H1 (cell line): ENCODE data around the gene HORMAD2. TPM values are rescaled to one million over a fixed set of nuclear protein-coding genes. Genes with fewer than 3 reads are reported as not detected.
A peak's percentile ranks its signal among the peaks of the same experiment; 100 is the strongest.

ENCODE experiments used
- CTCF ChIA-PET: fragments of 300-600 bp; sonication (Branson Sonifier 250); formaldehyde crosslinking; loops from one replicate; lab custom pipeline; 2021; ENCODE audit not compliant: partially characterized antibody; lab: Charles Lee
- POLR2A ChIA-PET: fragments of 300-600 bp; sonication (Branson Sonifier 250); formaldehyde crosslinking; loops from one replicate; lab custom pipeline; 2021; ENCODE audit warnings: inconsistent platforms; ENCODE audit not compliant: partially characterized antibody; lab: Charles Lee
- DNase-seq, 2 experiments: peaks; one replicate each; pipeline versions ENCODE4 v3.0.0 to v3.0.0-alpha.2; 2010 to 2022; ENCODE audit warnings: low spot score in 2 of 2, low read depth in 1 of 2, mixed read lengths in 1 of 2
- FAIRE-seq: peaks from 2 replicates; lab custom pipeline; 2011; peaks lifted over from hg19 to GRCh38; lab: Jason Lieb, UNC
- H2AFZ ChIP-seq: 2 replicates; pipeline ENCODE4 v1.8.1; 2012; ENCODE audit warnings: low read length, inconsistent platforms
- H2AK5ac ChIP-seq: 2 replicates; pipeline ENCODE4 v1.6.1; 2013; ENCODE audit warnings: low read depth, low read length
- H2BK120ac ChIP-seq: replicated peaks from 2 replicates; pipeline ENCODE3; 2013; ENCODE audit warnings: low read depth, low read length, inconsistent platforms
- H2BK12ac ChIP-seq: 2 replicates; pipeline ENCODE4 v1.6.1; 2013; ENCODE audit warnings: low read depth, low read length
- H2BK15ac ChIP-seq: 2 replicates; pipeline ENCODE4 v1.6.1; 2013; ENCODE audit warnings: low read length
- H2BK20ac ChIP-seq: 2 replicates; pipeline ENCODE4 v1.6.1; 2013; ENCODE audit warnings: low read length
- H2BK5ac ChIP-seq: 2 replicates; pipeline ENCODE4 v1.6.1; 2013; ENCODE audit warnings: low read depth, low read length
- H3K14ac ChIP-seq: 2 replicates; pipeline ENCODE4 v1.6.1; 2013; ENCODE audit warnings: inconsistent platforms; ENCODE audit not compliant: insufficient read length
- H3K18ac ChIP-seq: 2 replicates; pipeline ENCODE4 v1.6.1; 2013; ENCODE audit warnings: low read length; ENCODE audit errors: extremely low read depth
- H3K23ac ChIP-seq: 2 replicates; pipeline ENCODE4 v1.6.1; 2013; ENCODE audit warnings: inconsistent platforms; ENCODE audit not compliant: insufficient read length
- H3K23me2 ChIP-seq: 2 replicates; pipeline ENCODE4 v1.6.1; 2013; ENCODE audit warnings: low read depth, low read length
- H3K27ac ChIP-seq: 2 replicates; pipeline ENCODE4 v1.6.1; 2011; ENCODE audit warnings: low read depth, low read length, inconsistent platforms
- H3K27me3 ChIP-seq, 4 experiments: replicated peaks in 1 of 4; 1 replicate in 1 of 4; 2 replicates in 3 of 4; pipeline versions ENCODE4 v1.6.1 to v1.8.1; 2011 to 2013; ENCODE audit warnings: low read length in 3 of 4, mild to moderate bottlenecking in 3 of 4, inconsistent platforms in 2 of 4, mixed read lengths in 2 of 4, moderate library complexity in 1 of 4; ENCODE audit not compliant: control insufficient read depth in 3 of 4, insufficient read depth in 3 of 4; ENCODE audit errors: extremely low read depth in 1 of 4
- H3K36me3 ChIP-seq, 4 experiments: 2 replicates each; pipeline versions ENCODE4 v1.6.1 to v1.8.1; 2011 to 2013; ENCODE audit warnings: mild to moderate bottlenecking in 4 of 4, low read length in 3 of 4, moderate library complexity in 2 of 4, control low read depth in 1 of 4, inconsistent platforms in 1 of 4; ENCODE audit not compliant: insufficient read depth in 4 of 4, control insufficient read depth in 2 of 4
- H3K4ac ChIP-seq: replicated peaks from 2 replicates; pipeline ENCODE3; 2013; ENCODE audit warnings: low read length, low read depth, mixed read lengths, inconsistent platforms; ENCODE audit not compliant: insufficient read length
- H3K4me1 ChIP-seq, 4 experiments: replicated peaks in 1 of 4; 1 replicate in 1 of 4; 2 replicates in 3 of 4; pipeline versions ENCODE4 v1.6.1 to v1.8.1; 2011 to 2013; ENCODE audit warnings: low read length in 3 of 4, inconsistent platforms in 2 of 4, mixed read lengths in 1 of 4; ENCODE audit not compliant: insufficient read depth in 4 of 4, control insufficient read depth in 3 of 4
- H3K4me2 ChIP-seq, 2 experiments: 2 replicates each; pipeline versions ENCODE4 v1.6.1 to v1.8.1; 2011 to 2013; ENCODE audit warnings: low read depth in 2 of 2, low read length in 2 of 2, control low read depth in 1 of 2, inconsistent platforms in 1 of 2, mild to moderate bottlenecking in 1 of 2; ENCODE audit not compliant: insufficient read depth in 1 of 2
- H3K4me3 ChIP-seq, 4 experiments: fragments of 200-600, 300-600 bp in 1 of 4; sonication (generic), shearing (Covaris generic), sonication (Bioruptor Twin) in 1 of 4; 2 replicates each; pipeline versions ENCODE4 v1.5.1 to v1.8.1; 2011 to 2016; ENCODE audit warnings: low read length in 4 of 4, low read depth in 3 of 4, control low read depth in 2 of 4, inconsistent platforms in 2 of 4, mild to moderate bottlenecking in 2 of 4, mixed read lengths in 1 of 4, moderate library complexity in 1 of 4; ENCODE audit not compliant: insufficient read depth in 2 of 4; ENCODE audit errors: extremely low read depth in 1 of 4
- H3K56ac ChIP-seq: replicated peaks from 2 replicates; pipeline ENCODE3; 2013; ENCODE audit warnings: low read depth, mild to moderate bottlenecking, mixed read lengths, low read length, inconsistent platforms; ENCODE audit not compliant: insufficient read length
- H3K79me1 ChIP-seq: 2 replicates; pipeline ENCODE4 v1.6.1; 2013; ENCODE audit warnings: low read depth, low read length, control low read depth
- H3K79me2 ChIP-seq, 2 experiments: 2 replicates each; pipeline versions ENCODE4 v1.6.1 to v1.8.1; 2012 to 2013; ENCODE audit warnings: low read length in 2 of 2, mild to moderate bottlenecking in 2 of 2, inconsistent platforms in 1 of 2; ENCODE audit not compliant: insufficient read depth in 2 of 2, control insufficient read depth in 1 of 2
- H3K9ac ChIP-seq, 4 experiments: replicated peaks in 1 of 4; 1 replicate in 1 of 4; 2 replicates in 3 of 4; pipeline versions ENCODE4 v1.6.1 to v1.8.1; 2011 to 2013; ENCODE audit warnings: low read depth in 3 of 4, low read length in 3 of 4, control low read depth in 2 of 4, mild to moderate bottlenecking in 2 of 4, moderate library complexity in 2 of 4, inconsistent platforms in 1 of 4; ENCODE audit errors: extremely low read depth in 1 of 4
- H3K9me3 ChIP-seq, 2 experiments: 2 replicates each; pipeline versions ENCODE4 v1.6.1 to v1.8.1; 2012 to 2013; ENCODE audit warnings: mild to moderate bottlenecking in 2 of 2, moderate library complexity in 2 of 2, control low read depth in 1 of 2, inconsistent platforms in 1 of 2, low read depth in 1 of 2, low read length in 1 of 2, mixed read lengths in 1 of 2; ENCODE audit not compliant: insufficient read depth in 2 of 2
- H4K20me1 ChIP-seq, 2 experiments: replicated peaks in 1 of 2; 2 replicates each; pipeline versions ENCODE3 to v1.8.1; 2011 to 2013; ENCODE audit warnings: inconsistent platforms in 2 of 2, low read length in 2 of 2, mild to moderate bottlenecking in 1 of 2; ENCODE audit not compliant: insufficient read depth in 2 of 2, control insufficient read depth in 1 of 2
- H4K5ac ChIP-seq: 2 replicates; pipeline ENCODE4 v1.6.1; 2013; ENCODE audit warnings: low read length, low read depth, mixed read lengths, inconsistent platforms; ENCODE audit not compliant: insufficient read length
- H4K8ac ChIP-seq: 2 replicates; pipeline ENCODE4 v1.8.0; 2013; ENCODE audit warnings: mild to moderate bottlenecking, moderate library complexity, low read length, inconsistent platforms; ENCODE audit not compliant: insufficient read depth; ENCODE audit errors: extremely low read depth
- H4K91ac ChIP-seq: replicated peaks from 2 replicates; pipeline ENCODE3; 2013; ENCODE audit warnings: low read length, mixed read lengths, inconsistent platforms; ENCODE audit not compliant: insufficient read length
- BACH1 ChIP-seq: IDR thresholded peaks from 2 replicates; pipeline ENCODE4 v1.6.1; 2012; ENCODE audit warnings: low read length, improper control_type of control experiment
- BCL11A ChIP-seq, 2 experiments: IDR thresholded peaks; one replicate each; pipeline ENCODE4 v1.6.1; 2011; ENCODE audit warnings: low read depth in 2 of 2, low read length in 2 of 2, mild to moderate bottlenecking in 2 of 2
- NRF1 ChIP-seq: IDR thresholded peaks from 2 replicates; pipeline ENCODE4 v1.6.1; 2011; ENCODE audit warnings: mild to moderate bottlenecking, low read depth, low read length, improper control_type of control experiment
- SP1 ChIP-seq: IDR thresholded peaks from 2 replicates; pipeline ENCODE4 v1.6.1; 2011; ENCODE audit warnings: low read depth, low read length
- TCF12 ChIP-seq: IDR thresholded peaks from 2 replicates; pipeline ENCODE4 v1.6.1; 2011; ENCODE audit warnings: low read depth, mild to moderate bottlenecking, low read length
- USF2 ChIP-seq: IDR thresholded peaks from 2 replicates; pipeline ENCODE4 v1.6.1; 2011; ENCODE audit warnings: low read length, improper control_type of control experiment
- WGBS, 2 experiments: shearing (Covaris generic) in 1 of 2; methylation state at CpG; one replicate each; pipeline versions ENCODE4 v1.1.6 to v1.1.7; 2013 to 2015; ENCODE audit warnings: low lambda C conversion rate in 2 of 2, mixed read lengths in 2 of 2, inconsistent platforms in 1 of 2, low coverage in 1 of 2, missing lambda C conversion rate in 1 of 2; ENCODE audit not compliant: insufficient replicate concordance in 2 of 2, insufficient coverage in 1 of 2, insufficient read length in 1 of 2; ENCODE audit errors: extremely low coverage in 1 of 2, missing lambda C conversion rate in 1 of 2; 5-methylcytosine and 5-hydroxymethylcytosine counted together
- polyA plus RNA-seq, 7 experiments: library from polyadenylated mRNA; depleted of rRNA in 3 of 7; stranded (reverse) in 5 of 7; unstranded in 2 of 7; fragments of >200 nt in 5 of 7; fragments of 200-250 nt in 2 of 7; gene quantifications; 1 replicate in 5 of 7; 2 replicates in 1 of 7; 4 replicates in 1 of 7; pipeline versions ENCODE4 v1.2.1 to v1.2.3, GENCODE V29; 2011 to 2013; ENCODE audit warnings: missing spikeins in 2 of 7, mixed read lengths in 2 of 7
- total RNA-seq: library from RNA; stranded (reverse); fragmentation: NEBNext Ultra II Directional; extraction: Animal tissue kit (Norgen Biotek cat#: 25700); gene quantifications from 2 replicates; pipeline ENCODE4 v1.2.1, GENCODE V29; 2021
- TF ChIP-seq, protein P1 (sequence below): IDR thresholded peaks from 2 replicates; pipeline ENCODE4 v1.6.1; 2012; ENCODE audit warnings: low read length, inconsistent platforms

The HORMAD2 gene
- total and polyA plus RNA-seq, 2 of the 8 experiments (the other 6 are each of a cell fraction or from before 2014, with no cell fraction given): 0.03 TPM; not detected in 1

GRCh38 chr22:30211124-30211820 is 131.0 kb downstream of the HORMAD2 start:
- CTCF ChIA-PET: interaction anchor here (2.2 kb wide), 1 partner anchor 32 kb away, joined by 6 read pairs; no protein-coding TSS in a partner anchor
- POLR2A ChIA-PET: interaction anchor here (0.7 kb wide), 1 partner anchor 15 kb away, joined by 3 read pairs; no protein-coding TSS in a partner anchor
- Histone ChIP-seq H3K4me1 (peaks cover 0 to 17% (median 9%) of the 10 kb centered on the region in 4 experiments; a peak in 6 of 7 replicates), H3K79me1 (no peaks in the 10 kb centered on the region), H4K20me1 (no peaks in the 10 kb centered on the region), H2BK120ac (no peak overlapping the region), H2BK12ac (peak overlapping the region; percentile 53; the same call in 1 of the 2 replicates), H3K4ac (no peak overlapping the region), H2AK5ac (peak overlapping the region; percentile 45; the same call in 1 of the 2 replicates), H3K36me3 (no peaks in the 10 kb centered on the region), H2BK5ac (peak overlapping the region; percentile 40; the same call in 1 of the 2 replicates), H3K23me2 (no peaks in the 10 kb centered on the region), H3K27ac (no peak overlapping the region), H4K5ac (no peak overlapping the region), H2BK15ac (no peak overlapping the region)
- 91% methylated on average over 18 of the region's 18 CpGs; no CpG with 5 or more reads in 1 of the 2 experiments for WGBS, 2 experiments
- no peak for FAIRE-seq
- TF ChIP-seq TCF12 (no peak), BCL11A (IDR thresholded peaks at IDR 0.05; ENCODE audit: low read depth in 2 of 2, low read length in 2 of 2) (no peak), BACH1 (no peak), NRF1 (no peak), SP1 (no peak), USF2 (no peak)
- TF ChIP-seq, protein P1, sequence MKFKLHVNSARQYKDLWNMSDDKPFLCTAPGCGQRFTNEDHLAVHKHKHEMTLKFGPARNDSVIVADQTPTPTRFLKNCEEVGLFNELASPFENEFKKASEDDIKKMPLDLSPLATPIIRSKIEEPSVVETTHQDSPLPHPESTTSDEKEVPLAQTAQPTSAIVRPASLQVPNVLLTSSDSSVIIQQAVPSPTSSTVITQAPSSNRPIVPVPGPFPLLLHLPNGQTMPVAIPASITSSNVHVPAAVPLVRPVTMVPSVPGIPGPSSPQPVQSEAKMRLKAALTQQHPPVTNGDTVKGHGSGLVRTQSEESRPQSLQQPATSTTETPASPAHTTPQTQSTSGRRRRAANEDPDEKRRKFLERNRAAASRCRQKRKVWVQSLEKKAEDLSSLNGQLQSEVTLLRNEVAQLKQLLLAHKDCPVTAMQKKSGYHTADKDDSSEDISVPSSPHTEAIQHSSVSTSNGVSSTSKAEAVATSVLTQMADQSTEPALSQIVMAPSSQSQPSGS: no peak
- TF ChIP-seq, all 59 proteins: peak for 0
- H3K9me3 ChIP-seq: no peaks in the 10 kb centered on the region
- DNase-seq: no peak
- no peak overlapping the region for H2AFZ ChIP-seq
- no peak overlapping the region for H3K4me3 ChIP-seq
- H4K91ac ChIP-seq: no peak overlapping the region
- H3K79me2 ChIP-seq: no peaks in the 10 kb centered on the region
- H3K56ac ChIP-seq: no peak overlapping the region
- 0 out of 2 replicates have a peak overlapping the region, but pooled peaks have one; percentile 11 for H2BK20ac ChIP-seq
- H3K27me3 ChIP-seq: no peaks in the 10 kb centered on the region; a peak in 1 of 7 replicates
- no peak overlapping the region for H3K23ac ChIP-seq
- H4K8ac ChIP-seq: no peak overlapping the region
- no peak overlapping the region for H3K14ac ChIP-seq
- no peak overlapping the region for H3K18ac ChIP-seq
- H3K4me2 ChIP-seq: no peak overlapping the region
- no peak overlapping the region for H3K9ac ChIP-seq
